Mononuclear cell (primary cell): ENCODE results near the gene MATK. TPM values are rescaled to one million over a fixed set of nuclear protein-coding genes. Genes with fewer than 3 reads are reported as not detected.
"Not testable (repeated sequence)": the region's sequence is repeated elsewhere in the genome, so short reads cannot be mapped to it uniquely, and the experiment has no call there.

Source experiments
- H3K27me3 ChIP-seq: 2 replicates; pipeline ENCODE4 v1.6.0; 2011; ENCODE audit warnings: low read length, control low read depth; ENCODE audit not compliant: insufficient read depth
- H3K4me1 ChIP-seq: 2 replicates; pipeline ENCODE4 v1.5.1; 2011; ENCODE audit warnings: mild to moderate bottlenecking, low read length, control low read depth; ENCODE audit not compliant: insufficient read depth
- H3K4me3 ChIP-seq: 2 replicates; pipeline ENCODE4 v1.5.1; 2011; ENCODE audit warnings: mild to moderate bottlenecking, low read length, moderate library complexity
- H3K9me3 ChIP-seq: 2 replicates; pipeline ENCODE4 v1.5.1; 2011; ENCODE audit warnings: low read depth, mild to moderate bottlenecking, control low read depth, low read length
- total RNA-seq: library from RNA; depleted of rRNA; stranded (reverse); fragments of >200 nt; gene quantifications from one replicate; pipeline ENCODE4 v1.2.3, GENCODE V29; 2012

Gene MATK
- total RNA-seq, 1 donor: 31.6 TPM

- no peaks in the 10 kb centered on the region for H3K27me3 ChIP-seq
- no peaks in the 10 kb centered on the region for H3K9me3 ChIP-seq
- H3K4me1 ChIP-seq: no peaks in the 10 kb centered on the region
- H3K4me3 ChIP-seq: no peak overlapping the region
These were observed 11.4 kb downstream of the MATK start for GRCh38 chr19:3774621-3775373.

- no peaks in the 10 kb centered on the region for H3K9me3 ChIP-seq
These were observed 12.2 kb downstream of the MATK start for GRCh38 chr19:3773814-3774515.

DNA sequence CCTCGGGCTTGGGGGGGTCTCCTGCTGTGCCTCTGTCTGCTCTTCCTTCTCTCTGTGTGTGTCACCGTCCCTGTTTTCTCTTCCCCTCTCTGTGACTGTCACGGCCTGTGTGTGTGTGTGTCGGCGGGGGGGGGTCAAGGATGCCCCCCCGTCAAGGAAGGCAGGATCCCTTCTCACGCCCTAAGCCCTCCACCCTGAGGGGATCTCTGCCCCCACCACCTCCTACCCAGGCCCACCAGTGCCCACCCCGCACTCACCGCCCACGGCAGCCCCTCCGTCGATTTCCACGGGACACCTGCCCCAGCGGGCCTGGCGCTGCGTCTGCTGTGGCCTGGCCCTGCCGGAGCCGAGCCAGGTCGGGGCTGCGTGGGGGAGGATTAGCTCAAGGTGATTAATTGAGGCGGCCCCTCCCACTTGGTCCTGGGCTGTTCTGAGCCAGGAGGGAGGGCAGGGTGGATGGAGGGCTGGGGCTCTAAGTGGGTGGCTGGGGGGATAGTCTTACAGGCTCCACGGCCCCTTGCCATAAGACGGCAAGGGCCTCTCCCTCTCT is 14.2 kb downstream of the MATK start, which contains the start of gene RAX2:
TSS of gene RAX2 (minus strand) at position 323 of the 550 bp plus-strand sequence. CDS start 486 bp downstream, outside the sequence.
- Histone ChIP-seq H3K27me3 (no peaks in the 10 kb centered on the region), H3K9me3 (no peaks in the 10 kb centered on the region), H3K4me3 (no peak within 1 kb of the TSS), H3K4me1 (no peaks in the 10 kb centered on the region)

More at GRCh38 chr19:3773814-3774515, 12.2 kb downstream of the MATK start:
- no peak overlapping the region for H3K4me3 ChIP-seq
- H3K4me1 ChIP-seq: no peaks in the 10 kb centered on the region
- H3K27me3 ChIP-seq: no peaks in the 10 kb centered on the region

GRCh38 chr19:3771000-3771905 is 14.9 kb downstream of the MATK start:
- Histone ChIP-seq H3K9me3 (no peaks in the 10 kb centered on the region), H3K4me1 (peaks cover 4% of the 10 kb centered on the region), H3K27me3 (no peaks in the 10 kb centered on the region), H3K4me3 (no peak overlapping the region)

GRCh38 chr19:3770136-3770999 is 15.8 kb downstream of the MATK start:
- Histone ChIP-seq H3K4me1 (peaks cover 5% of the 10 kb centered on the region), H3K4me3 (no peak overlapping the region), H3K27me3 (no peaks in the 10 kb centered on the region), H3K9me3 (no peaks in the 10 kb centered on the region)

DNA sequence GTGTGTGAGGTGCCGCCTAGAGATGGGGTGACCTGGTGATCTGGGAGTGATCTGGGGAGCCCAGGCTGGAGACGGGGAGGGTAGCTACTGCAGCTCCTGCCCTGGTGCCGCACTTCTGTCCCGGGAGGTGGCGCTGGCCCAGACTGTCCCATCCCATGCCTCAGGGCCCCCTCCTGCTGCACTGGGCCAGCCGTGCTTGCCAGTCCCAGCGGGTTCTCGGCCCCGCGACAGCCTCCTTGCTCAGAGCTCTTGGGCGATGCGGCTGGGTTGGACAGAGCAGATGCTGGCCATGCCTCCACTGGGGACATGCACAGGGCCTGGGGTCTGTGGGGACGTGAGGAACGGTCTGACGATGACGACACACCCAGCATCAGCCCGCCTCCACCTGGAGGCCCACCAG is 16.7 kb downstream of the MATK start:
- Histone ChIP-seq H3K4me3 (no peak overlapping the region), H3K9me3 (no peaks in the 10 kb centered on the region), H3K4me1 (peaks cover 5% of the 10 kb centered on the region), H3K27me3 (no peaks in the 10 kb centered on the region)

DNA sequence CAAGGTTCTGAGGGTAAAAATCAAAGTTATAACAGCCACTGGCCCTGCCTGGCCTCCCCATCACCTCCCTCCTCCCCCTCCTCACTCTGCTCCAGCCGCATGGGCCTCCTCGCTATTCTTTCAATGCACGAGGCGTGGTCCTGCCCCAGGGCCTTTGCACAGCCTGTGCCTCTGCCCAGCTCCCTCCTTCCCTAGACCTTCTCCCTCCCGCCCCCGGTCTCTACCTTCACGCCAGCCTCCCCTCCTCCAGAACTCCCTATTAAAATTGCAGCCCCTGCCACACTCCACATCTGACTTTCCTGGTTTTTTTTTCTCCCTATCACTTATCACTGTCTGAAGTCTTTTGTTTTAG is 17.5 kb downstream of the MATK start:
- Histone ChIP-seq H3K4me3 (no peak overlapping the region), H3K4me1 (peaks cover 7% of the 10 kb centered on the region), H3K27me3 (no peaks in the 10 kb centered on the region), H3K9me3 (no peaks in the 10 kb centered on the region)

GRCh38 chr19:3768015-3768747 is 18.0 kb downstream of the MATK start:
- Histone ChIP-seq H3K4me3 (no peak overlapping the region), H3K4me1 (peaks cover 13% of the 10 kb centered on the region), H3K27me3 (no peaks in the 10 kb centered on the region), H3K9me3 (no peaks in the 10 kb centered on the region)

- Histone ChIP-seq H3K4me1 (peaks cover 15% of the 10 kb centered on the region), H3K27me3 (no peaks in the 10 kb centered on the region)
These were observed 19.1 kb downstream of the MATK start for GRCh38 chr19:3767050-3767449.

DNA sequence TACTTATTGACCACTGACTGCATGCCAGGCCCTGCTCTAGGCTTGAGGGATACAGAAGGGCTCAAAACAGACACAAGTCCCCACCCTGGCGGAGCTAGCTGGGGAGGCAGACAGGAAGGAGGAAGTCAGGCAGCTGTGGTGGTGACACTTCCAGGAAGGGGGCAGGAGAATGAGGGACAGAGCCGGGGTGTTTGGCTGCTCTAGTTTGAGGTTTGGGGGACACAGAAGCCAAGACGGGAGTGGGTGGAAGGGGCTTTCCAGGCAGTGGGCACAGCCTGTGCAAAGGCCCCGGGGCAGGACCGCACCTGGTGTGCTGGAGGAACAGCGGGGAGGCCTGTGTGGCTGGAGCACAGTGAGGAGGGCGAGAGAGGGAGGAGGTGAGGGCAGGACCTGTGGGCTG is 19.7 kb downstream of the MATK start:
- Histone ChIP-seq H3K9me3 (no peaks in the 10 kb centered on the region), H3K27me3 (no peaks in the 10 kb centered on the region), H3K4me1 (peaks cover 21% of the 10 kb centered on the region), H3K4me3 (no peak overlapping the region)

More at GRCh38 chr19:3767050-3767449, 19.1 kb downstream of the MATK start:
- no peaks in the 10 kb centered on the region for H3K9me3 ChIP-seq
- no peak overlapping the region for H3K4me3 ChIP-seq

GRCh38 chr19:3765757-3766156 is 20.4 kb downstream of the MATK start:
- peaks cover 26% of the 10 kb centered on the region for H3K4me1 ChIP-seq
- not testable (repeated sequence) for H3K27me3 ChIP-seq, H3K9me3 ChIP-seq, H3K4me3 ChIP-seq

- Histone ChIP-seq H3K9me3 (no peaks in the 10 kb centered on the region), H3K4me1 (peaks cover 33% of the 10 kb centered on the region), H3K4me3 (no peak overlapping the region), H3K27me3 (no peaks in the 10 kb centered on the region)
These were observed 21.1 kb downstream of the MATK start for GRCh38 chr19:3765121-3765520.
